ENCODE results near the gene VPS18.
"Not testable (repeated sequence)": the region's sequence is repeated elsewhere in the genome, so short reads cannot be mapped to it uniquely, and the experiment has no call there.

VPS18 gene

DNA sequence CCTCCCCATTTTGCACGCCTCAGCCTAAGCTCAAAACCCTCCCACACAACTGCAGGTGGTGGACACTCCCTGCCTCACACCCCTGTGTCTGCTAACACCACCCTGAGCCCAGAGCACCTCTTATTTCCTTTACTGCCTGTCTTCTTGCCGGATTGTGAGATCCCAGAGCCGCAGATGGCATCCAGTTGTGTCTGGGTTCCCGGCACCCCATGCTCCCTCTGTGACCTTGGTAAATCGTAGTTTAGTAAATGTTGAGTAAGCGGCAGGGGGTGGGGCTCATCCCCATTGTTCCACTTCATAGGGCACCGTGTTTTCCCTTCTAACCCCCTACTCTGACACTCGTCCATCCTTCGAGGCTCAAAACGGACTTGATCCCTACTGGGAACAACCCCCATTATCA is 35.5 kb upstream of the VPS18 start:
- Mint-ChIP-seq H3K36me3 (ENCODE audit: low read depth) (no peaks in the 10 kb centered on the region), H3K4me3 (no peak overlapping the region), H3K4me1 (no peaks in the 10 kb centered on the region), H3K27ac (peak overlapping the region; percentile 47), H3K27me3 (no peaks in the 10 kb centered on the region), H3K9me3 (no peaks in the 10 kb centered on the region)
- ATAC-seq: no peak
- DNase-seq: no peak

DNA sequence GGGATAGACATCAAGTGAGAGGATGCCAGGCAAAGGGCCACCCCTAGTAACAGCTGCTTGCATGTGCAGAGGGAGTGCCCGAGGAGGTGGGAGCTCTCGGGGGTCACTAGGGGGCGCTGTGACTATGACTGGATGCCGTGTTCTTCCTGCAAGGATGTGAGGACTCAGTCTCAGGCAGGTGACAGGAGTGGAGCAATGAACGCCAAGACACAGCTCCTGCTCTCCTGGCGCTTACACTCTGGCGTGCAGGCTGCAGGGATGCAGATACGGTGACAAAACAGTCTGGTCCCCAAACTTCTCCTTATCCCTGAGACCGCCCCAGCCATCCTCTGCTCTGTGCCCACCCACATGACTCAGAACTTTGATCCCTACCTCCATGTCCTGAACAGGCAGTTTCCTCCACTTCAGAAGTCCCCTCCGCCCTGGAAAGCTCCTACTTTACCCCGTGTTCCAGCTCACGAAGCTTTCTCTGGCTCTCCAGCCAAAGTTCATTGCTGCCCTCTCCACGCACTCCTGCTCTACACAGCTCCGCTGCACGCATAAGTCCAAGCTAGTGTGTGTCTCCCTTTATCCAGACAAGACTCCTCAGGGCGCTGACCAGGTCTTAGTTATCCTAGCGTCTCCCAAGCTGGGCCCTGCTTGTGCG is 34.9 kb upstream of the VPS18 start:
- no peaks in the 10 kb centered on the region for H3K4me1 Mint-ChIP-seq
- H3K9me3 Mint-ChIP-seq: no peaks in the 10 kb centered on the region
- ATAC-seq (peak; percentile 91), DNase-seq (peak; percentile 91)
- H3K36me3 Mint-ChIP-seq (ENCODE audit: low read depth): no peaks in the 10 kb centered on the region
- peaks cover 2% of the 10 kb centered on the region for H3K27me3 Mint-ChIP-seq
- peak overlapping the region; percentile 47 for H3K27ac Mint-ChIP-seq
- no peak overlapping the region for H3K4me3 Mint-ChIP-seq

DNA sequence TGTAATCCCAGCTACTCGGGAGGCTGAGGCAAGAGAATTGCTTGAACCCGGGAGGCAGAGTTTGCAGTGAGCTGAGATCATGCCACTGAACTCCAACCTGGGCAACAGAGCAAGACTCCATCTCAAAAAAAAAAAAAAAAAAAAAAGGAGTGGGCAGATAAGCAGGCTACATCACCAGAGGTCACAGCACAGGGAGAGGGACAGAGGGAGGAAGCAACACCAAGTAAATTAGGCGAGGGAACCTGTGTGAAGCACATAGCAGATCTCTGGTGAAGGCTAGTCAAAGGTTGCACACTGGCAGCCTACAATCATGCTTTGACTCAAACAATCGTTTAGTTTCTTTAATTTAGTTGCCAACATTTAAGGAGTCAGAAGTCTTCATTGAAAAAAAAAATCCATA is 33.1 kb upstream of the VPS18 start:
- DNase-seq; H3K9me3 Mint-ChIP-seq; H3K27ac Mint-ChIP-seq; H3K4me3 Mint-ChIP-seq; H3K36me3 Mint-ChIP-seq (ENCODE audit: low read depth); ATAC-seq; H3K27me3 Mint-ChIP-seq; H3K4me1 Mint-ChIP-seq: not testable (repeated sequence)

DNA sequence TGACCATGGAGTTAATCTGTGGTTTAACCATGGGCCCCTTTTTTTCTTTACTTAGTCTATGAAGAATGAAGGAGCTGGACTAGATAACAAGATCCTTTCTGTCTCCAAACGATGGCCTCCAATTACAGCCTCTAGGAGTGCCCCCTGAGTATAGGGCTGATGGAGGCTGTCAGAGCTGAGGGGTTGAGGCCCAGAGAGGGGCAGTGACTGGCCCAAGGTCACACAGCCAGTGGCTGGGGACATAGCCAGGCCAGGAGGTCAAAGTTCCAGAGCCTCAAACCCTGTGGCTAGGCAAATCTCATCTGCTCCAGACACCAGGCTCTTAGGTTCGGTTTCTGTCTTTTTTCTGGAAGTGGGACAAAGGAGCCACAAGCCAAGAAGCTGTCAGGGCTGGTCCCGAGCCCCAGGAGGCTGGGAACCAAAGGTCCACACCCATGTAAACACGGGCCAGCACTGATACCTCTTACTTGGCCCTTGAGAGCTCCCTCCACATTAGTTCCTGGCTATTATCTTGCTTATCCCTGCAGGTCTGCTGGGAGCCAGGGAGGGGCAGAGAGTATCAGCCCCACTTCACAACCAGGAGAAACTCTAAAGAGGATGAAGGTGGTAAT is 30.5 kb upstream of the VPS18 start:
- DNase-seq (no peak), ATAC-seq (no peak)
- no peaks in the 10 kb centered on the region for H3K9me3 Mint-ChIP-seq
- no peak overlapping the region for H3K4me3 Mint-ChIP-seq
- no peak overlapping the region for H3K27ac Mint-ChIP-seq
- H3K36me3 Mint-ChIP-seq (ENCODE audit: low read depth): no peaks in the 10 kb centered on the region
- no peaks in the 10 kb centered on the region for H3K4me1 Mint-ChIP-seq
- peaks cover 3% of the 10 kb centered on the region for H3K27me3 Mint-ChIP-seq

DNA sequence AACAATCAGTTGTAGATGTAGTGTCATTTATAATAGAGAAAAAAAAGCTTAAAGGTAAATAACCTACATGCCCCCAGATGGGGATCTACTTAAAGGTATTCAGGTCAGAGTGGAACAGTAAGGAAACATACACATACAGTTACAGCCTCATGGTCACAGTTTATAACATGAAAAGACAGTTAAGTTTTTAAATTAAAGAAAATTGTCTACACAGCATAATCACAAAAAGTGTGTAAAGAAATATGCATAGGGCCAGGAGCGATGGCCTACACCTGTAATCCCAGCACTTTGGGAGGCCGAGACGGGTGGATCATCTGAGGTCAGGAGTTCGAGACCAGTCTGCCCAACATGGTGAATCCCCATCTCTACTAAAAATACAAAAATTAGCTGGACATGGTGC is 27.1 kb upstream of the VPS18 start:
- ATAC-seq: no peak
- H3K9me3 Mint-ChIP-seq: no peaks in the 10 kb centered on the region
- no peak overlapping the region for H3K4me3 Mint-ChIP-seq
- no peak overlapping the region for H3K27ac Mint-ChIP-seq
- peaks cover 14% of the 10 kb centered on the region for H3K4me1 Mint-ChIP-seq
- H3K36me3 Mint-ChIP-seq (ENCODE audit: low read depth): no peaks in the 10 kb centered on the region
- no peak for DNase-seq
- peaks cover 3% of the 10 kb centered on the region for H3K27me3 Mint-ChIP-seq

DNA sequence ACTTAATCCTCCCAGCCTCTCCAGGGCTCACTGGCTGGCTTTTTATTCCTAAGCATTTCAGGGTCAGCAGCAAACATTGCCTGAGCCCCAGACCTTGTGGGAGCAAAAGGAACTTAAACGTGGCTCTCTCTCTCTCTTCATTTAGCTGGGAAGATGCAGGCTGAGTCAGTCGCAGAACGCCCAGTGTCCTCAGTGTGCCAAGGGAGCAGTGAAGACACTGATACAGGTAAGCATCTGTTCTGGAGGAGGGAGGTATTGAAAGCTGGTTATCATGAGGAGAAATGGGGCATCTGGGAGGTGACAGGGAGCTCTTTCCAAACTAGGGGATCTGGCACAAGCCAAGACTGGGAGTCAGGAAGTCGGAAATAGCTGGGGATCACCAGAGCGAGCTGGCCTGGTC is 24.6 kb upstream of the VPS18 start:
- H3K36me3 Mint-ChIP-seq (ENCODE audit: low read depth): no peaks in the 10 kb centered on the region
- H3K27me3 Mint-ChIP-seq: peaks cover 9% of the 10 kb centered on the region
- no peaks in the 10 kb centered on the region for H3K9me3 Mint-ChIP-seq
- H3K4me1 Mint-ChIP-seq: peaks cover 22% of the 10 kb centered on the region
- ATAC-seq (no peak), DNase-seq (no peak)
- H3K4me3 Mint-ChIP-seq: no peak overlapping the region
- no peak overlapping the region for H3K27ac Mint-ChIP-seq

DNA sequence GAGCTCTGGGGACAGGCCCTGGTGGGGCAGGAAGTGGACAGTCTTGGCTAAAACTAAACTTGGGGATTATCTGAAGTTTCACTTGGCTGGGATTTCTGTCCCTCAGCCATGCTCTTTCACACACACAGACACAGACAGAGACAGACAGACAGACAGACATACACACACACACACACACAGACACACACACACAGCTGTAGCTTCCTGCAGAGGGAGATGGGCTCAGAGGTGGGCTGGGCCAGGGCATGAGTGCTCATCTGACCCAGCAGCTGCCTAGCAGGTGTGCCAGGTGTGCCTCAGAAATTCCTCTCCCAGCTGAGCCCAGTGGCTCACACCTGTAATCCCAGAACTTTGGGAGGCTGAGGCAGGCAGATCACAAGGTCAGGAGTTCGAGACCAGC is 23.5 kb upstream of the VPS18 start:
- H3K27ac Mint-ChIP-seq: no peak overlapping the region
- no peaks in the 10 kb centered on the region for H3K9me3 Mint-ChIP-seq
- peaks cover 22% of the 10 kb centered on the region for H3K4me1 Mint-ChIP-seq
- DNase-seq (no peak), ATAC-seq (no peak)
- no peak overlapping the region for H3K4me3 Mint-ChIP-seq
- H3K36me3 Mint-ChIP-seq (ENCODE audit: low read depth): no peaks in the 10 kb centered on the region
- H3K27me3 Mint-ChIP-seq: peaks cover 10% of the 10 kb centered on the region

DNA sequence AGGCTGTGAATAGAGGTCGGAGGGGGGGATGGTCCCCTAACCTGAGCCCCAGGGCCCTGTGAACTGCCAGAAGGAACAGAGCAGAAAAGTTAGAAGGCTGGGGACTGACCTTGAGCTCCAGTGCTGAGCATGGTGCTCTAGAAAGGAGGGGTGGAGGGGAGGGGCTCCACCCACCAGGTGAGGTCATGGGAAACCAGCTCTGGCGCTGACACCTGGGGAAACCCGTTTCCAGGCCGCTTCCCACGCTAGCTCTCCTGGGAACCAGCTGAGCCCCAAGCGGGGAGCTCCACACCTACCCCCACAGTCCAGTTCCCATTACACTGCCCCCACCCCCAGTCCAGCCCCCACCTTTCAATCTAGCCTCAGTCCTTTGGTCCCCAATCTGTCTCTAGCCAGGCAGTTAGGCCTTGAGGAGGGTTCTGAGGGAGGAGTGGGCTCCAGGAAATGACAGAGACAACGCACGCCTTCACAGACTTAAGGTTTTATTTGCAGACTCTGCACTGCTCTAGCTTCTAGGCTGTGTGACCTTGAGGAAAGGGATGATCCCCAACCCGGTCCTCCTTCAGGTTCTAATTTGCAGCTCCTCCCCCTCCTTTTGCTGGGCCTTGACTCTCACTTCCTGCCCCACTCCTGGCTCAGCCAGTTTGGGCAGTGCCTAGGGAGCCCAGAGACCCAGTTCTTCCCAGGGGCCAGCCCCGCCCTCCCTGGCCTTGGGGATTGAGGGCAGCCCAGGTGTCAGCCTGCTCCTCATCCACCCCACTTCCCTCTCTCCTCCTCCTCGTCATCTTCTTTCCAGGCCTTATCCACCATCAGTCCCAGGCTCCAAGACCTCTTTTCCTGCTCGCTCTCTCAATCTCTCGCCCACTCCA is 22.3 kb upstream of the VPS18 start:
- Mint-ChIP-seq H3K27me3 (peaks cover 19% of the 10 kb centered on the region), H3K4me3 (no peak overlapping the region), H3K36me3 (ENCODE audit: low read depth) (no peaks in the 10 kb centered on the region), H3K9me3 (no peaks in the 10 kb centered on the region), H3K4me1 (peaks cover 22% of the 10 kb centered on the region), H3K27ac (no peak overlapping the region)
- ATAC-seq: no peak
- peak; percentile 32 for DNase-seq

DNA sequence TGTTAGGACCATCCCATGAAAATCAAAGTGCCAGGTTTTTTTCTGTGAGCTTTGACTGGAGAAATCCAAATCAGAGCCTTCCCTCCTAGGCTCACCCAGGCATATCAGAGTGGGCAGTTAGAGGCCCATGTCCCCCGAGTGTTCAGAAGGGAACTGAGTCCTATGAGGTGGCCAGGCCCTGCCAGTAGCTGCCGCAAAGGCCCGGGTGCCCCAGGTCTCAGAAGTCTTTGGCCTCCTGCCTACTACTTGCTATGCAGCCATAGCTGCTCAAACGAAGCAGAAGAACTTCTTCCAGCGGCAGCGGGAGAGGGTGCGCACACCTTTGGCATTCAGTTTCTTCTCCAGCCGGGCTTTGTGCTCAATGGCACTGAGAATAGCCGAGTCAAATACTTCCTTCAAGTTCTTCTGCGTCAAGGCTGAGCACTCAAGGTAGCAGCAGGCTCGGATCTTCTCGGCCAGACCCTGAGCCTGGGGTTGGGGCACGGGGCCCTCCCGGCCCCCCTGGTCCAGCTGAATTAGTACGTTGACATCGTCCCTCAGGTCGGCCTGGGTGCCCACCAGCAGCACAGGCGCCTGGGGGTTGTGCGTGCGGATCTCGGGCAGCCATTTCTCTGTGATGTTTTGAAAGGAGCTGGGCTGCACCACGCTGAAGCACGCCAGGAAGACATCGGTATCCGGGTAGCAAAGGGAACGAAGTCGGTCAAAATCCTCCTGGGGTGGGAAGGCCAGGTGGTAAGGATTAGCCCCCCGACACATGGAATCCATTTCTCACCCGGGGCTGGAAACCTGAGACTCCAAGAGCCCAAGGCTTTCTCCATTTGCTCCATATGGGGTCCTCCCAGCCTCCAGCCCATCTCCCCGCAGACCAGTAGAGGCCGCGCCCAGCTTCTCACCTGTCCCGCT is 21.2 kb upstream of the VPS18 start:
- H3K27ac Mint-ChIP-seq: no peak overlapping the region
- H3K9me3 Mint-ChIP-seq: no peaks in the 10 kb centered on the region
- no peak for ATAC-seq
- peak overlapping the region; percentile 71 for H3K4me3 Mint-ChIP-seq
- no peak for DNase-seq
- peaks cover 22% of the 10 kb centered on the region for H3K27me3 Mint-ChIP-seq
- H3K36me3 Mint-ChIP-seq (ENCODE audit: low read depth): no peaks in the 10 kb centered on the region
- H3K4me1 Mint-ChIP-seq: peaks cover 22% of the 10 kb centered on the region

DNA sequence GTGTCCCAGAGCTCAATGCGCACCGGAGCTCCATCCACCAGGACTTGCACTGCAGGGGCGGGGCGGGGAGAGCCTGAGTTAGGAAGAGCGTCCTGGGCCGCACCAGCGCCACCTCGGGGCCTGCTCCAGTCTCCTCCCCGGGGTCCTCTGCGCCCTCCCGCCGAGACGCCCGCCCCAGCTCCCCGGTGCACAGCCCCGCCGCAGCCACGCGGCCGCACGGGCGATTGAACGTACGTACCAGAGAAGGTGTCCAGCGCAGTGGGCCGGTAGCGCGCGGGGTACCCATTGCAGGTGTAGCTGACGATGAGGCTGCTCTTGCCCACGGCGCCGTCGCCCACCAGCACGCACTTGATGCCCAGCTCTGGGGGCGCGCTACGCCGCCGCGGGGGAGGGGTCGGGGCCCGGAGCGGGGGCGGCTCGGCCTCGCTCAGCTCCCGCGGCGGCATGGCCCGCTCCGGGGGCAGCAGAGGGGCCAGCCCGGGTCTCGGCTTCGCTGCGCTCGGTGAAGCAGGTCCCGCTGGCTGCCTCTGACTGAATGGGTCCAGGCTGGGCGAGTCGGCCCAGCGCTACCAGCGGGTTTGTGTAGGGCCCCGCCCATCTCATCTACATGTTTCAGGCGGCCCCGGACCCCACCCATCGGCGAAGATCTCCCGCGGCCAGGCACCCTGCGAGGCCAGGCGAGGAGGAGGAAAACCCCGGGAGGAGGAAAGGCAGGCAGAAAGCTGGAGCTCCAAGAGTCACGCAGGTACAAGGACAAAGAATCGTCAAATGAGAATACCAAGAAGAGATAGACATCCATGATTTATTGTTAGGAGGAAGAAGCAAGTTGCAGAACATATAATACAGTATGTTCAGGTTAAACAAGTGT is 20.3 kb upstream of the VPS18 start, which contains the start of gene RHOV:
Gene RHOV (minus strand): TSS at position 541 of the 868 bp plus-strand sequence. CDS start 95 bp downstream, at position 446.
- ATAC-seq: peak; percentile 91
- peaks cover 27% of the 10 kb centered on the region for H3K4me1 Mint-ChIP-seq
- H3K36me3 Mint-ChIP-seq (ENCODE audit: low read depth): no peaks in the 10 kb centered on the region
- no peaks in the 10 kb centered on the region for H3K9me3 Mint-ChIP-seq
- peak within 1 kb of the TSS; percentile 71 for H3K4me3 Mint-ChIP-seq
- no peak within 1 kb of the TSS for H3K27ac Mint-ChIP-seq
- H3K27me3 Mint-ChIP-seq: peaks cover 22% of the 10 kb centered on the region
- peak; percentile 65 for DNase-seq

DNA sequence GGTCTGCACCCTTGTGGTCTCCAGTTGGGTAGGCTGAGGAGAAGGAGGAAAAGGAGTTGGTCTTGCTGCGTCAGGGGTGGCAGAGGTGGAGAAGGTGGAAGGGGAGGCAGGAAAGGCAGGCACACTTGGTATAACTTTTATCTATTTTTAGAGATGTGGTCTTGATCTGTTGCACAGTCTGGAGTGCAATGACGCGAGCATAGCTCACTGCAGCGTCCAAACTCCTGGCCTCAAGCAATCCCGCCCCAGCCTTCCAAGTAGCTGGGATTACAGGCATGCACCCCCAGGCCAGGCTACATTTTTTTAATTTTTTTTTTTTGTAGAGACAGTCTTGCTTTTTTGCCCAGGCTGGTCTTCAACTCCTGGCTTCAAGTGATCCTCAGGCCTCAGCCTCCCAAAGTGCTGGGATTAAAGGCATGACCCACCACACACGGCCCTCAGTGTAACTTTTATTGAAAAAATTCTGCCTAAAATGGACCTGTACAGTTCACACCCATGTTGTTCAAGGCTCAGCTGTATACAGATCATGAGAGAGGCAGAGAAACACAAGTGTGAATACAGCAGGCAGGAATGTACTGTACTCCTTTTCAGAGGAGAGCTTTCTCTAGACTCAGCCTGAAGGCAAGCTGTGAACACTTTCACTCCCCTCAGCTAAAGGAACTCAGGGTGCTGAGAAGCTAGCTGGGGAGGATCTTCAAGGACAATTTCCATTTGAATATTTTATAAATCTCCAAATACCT is 18.1 kb upstream of the VPS18 start:
- peaks cover 22% of the 10 kb centered on the region for H3K27me3 Mint-ChIP-seq
- H3K4me1 Mint-ChIP-seq: peaks cover 26% of the 10 kb centered on the region
- DNase-seq: no peak
- no peak for ATAC-seq
- no peaks in the 10 kb centered on the region for H3K9me3 Mint-ChIP-seq
- no peak overlapping the region for H3K4me3 Mint-ChIP-seq
- no peak overlapping the region for H3K27ac Mint-ChIP-seq
- no peaks in the 10 kb centered on the region for H3K36me3 Mint-ChIP-seq (ENCODE audit: low read depth)

DNA sequence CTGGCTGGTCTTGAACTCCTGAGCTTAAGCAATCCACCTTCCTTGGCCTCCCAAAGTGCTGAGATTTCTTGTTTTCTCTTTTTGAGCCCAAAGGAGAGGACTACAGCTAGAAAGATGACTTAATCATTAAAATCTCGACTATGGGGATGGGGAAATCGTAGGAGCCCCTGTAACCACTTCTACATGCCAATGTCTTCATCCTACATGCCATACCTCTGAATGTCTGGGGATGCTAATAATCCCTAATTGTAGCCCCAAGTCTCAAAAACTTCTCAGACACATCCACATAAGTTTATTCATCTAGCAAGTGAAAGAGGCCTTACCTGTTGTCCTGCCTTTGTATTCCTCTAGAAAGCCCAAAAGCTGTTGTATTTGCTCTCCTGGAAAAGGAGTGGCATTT is 16.6 kb upstream of the VPS18 start:
- ATAC-seq (no peak), DNase-seq (no peak)
- H3K4me3 Mint-ChIP-seq: no peak overlapping the region
- peaks cover 14% of the 10 kb centered on the region for H3K4me1 Mint-ChIP-seq
- H3K27me3 Mint-ChIP-seq: peaks cover 19% of the 10 kb centered on the region
- H3K36me3 Mint-ChIP-seq (ENCODE audit: low read depth): no peaks in the 10 kb centered on the region
- H3K27ac Mint-ChIP-seq: no peak overlapping the region
- H3K9me3 Mint-ChIP-seq: no peaks in the 10 kb centered on the region

DNA sequence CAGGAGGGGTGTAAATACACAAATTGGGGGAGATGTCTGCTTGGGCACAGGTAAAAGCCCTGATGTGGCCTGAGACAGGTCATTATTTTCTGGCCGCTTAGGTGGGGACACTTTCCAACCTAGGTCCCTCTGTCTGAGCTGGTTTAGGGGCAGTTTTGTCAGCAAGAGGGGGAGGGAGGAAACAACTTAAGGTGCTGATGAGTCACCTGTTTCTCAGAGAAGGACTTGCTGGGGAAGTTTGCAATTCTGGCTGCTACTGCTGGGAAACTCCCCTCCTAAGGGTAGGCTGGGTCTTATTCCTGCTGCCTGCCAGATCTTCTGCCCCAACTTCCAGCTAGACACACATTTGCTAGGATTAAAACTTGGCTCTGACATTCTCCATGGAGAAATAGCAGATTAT is 15.5 kb upstream of the VPS18 start:
- H3K36me3 Mint-ChIP-seq (ENCODE audit: low read depth): no peaks in the 10 kb centered on the region
- no peaks in the 10 kb centered on the region for H3K9me3 Mint-ChIP-seq
- ATAC-seq (peak; percentile 91), DNase-seq (no peak)
- peaks cover 12% of the 10 kb centered on the region for H3K4me1 Mint-ChIP-seq
- peaks cover 19% of the 10 kb centered on the region for H3K27me3 Mint-ChIP-seq
- H3K4me3 Mint-ChIP-seq: no peak overlapping the region
- no peak overlapping the region for H3K27ac Mint-ChIP-seq

All from activated naive CD8-positive, alpha-beta T cell treated with anti-CD3 and anti-CD28 coated beads, Interleukin-2, amount 50 U/mL, for 24 hours (primary cell).